GM21717 (cell line): ENCODE measurements around the gene PAWR.
"Not testable (repeated sequence)": the region's sequence is repeated elsewhere in the genome, so short reads cannot be mapped to it uniquely, and the experiment has no call there.

ENCODE experiments used
- ATAC-seq: cut with Tn5 transposase; IDR thresholded peaks from one replicate; pipeline ENCODE4 v1.9.1; 2021; ENCODE audit warnings: mild to moderate bottlenecking, moderate library complexity; ENCODE audit not compliant: unreplicated experiment

Gene PAWR

DNA sequence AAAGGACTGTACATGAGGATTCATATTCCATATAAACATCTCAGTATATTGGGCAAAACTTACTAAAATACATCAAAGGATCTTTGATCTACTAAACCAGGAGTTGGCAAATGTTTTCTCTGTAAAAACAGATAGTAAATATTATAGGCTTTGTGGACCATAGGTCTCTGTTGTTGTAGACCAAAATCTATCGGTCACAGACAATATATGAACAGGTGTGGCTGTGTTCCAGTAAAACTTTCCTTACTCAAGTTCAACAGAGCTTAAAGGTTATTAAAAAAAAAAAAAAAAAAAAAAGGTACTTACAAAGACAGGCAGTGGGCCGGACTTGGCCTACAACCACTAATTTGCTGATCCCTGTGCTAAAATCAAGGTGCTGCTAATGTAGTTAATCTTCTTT, 40.3 kb downstream of the PAWR start:
- ATAC-seq: no peak

- ATAC-seq: no peak
Observed at GRCh38 chr12:79648881-79649280, 41.9 kb downstream of the PAWR start.

DNA sequence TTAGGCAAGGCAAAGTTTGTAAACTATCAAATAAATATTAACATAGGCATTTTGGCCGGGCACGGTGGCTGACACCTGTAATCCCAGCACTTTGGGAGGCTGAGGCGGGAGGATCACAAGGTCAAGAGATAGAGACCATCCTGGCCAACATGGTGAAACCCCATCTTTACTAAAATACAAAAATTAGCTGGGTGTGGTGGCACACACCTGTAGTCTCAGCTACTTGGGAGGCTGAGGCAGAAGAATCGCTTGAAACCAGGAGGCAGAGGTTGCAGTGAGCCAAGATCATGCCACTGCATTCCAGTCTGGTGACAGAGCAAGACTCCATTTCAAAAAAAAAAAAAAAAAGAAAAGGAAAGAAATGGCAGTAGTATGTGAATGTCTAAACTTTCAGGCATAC, 43.9 kb downstream of the PAWR start:
- ATAC-seq: not testable (repeated sequence)

GRCh38 chr12:79645235-79645630, 45.5 kb downstream of the PAWR start:
- ATAC-seq: no peak

DNA sequence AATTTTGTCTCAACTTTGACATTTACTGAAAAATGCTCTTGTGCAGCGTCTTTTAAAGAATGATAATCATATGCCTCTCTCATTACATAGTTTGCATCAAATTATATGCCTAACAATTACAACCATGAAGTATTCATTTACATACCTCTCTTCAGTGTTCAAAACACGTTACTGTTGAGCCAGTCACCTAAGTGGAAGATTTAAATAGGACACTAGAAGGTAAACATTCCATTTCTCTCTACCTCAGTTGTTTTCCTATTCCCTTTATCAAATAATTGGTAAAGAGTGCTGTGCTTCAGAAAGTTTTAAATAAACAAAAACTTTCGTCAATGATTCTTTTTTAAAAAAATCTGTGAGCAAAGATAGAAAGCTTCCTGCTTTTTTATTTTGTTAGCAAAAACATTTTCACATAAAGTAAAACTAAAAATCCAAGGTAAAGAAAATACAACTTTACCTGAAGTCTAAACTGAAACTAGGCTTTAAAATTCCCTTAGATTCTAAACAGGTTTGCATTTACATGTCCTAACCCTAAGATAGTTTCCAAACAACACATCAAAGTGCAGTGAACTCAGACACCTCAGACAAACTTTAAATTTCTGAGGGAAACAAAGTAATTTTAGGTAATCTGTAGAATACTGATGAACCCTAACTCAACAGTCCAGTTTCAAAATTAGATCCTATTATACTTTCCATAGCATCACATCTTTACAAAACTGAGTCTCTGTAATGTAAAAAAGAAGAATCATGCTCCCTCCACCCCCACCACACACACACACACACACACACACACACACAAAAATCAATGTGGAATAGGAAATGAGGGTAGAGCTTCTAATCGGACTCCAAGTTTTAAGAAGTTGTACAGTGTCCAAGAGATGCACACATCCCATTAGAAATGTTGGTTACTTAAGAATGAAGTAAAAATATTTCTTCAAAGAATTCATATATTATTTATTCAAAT, 46.2 kb downstream of the PAWR start:
- ATAC-seq: no peak

- ATAC-seq: no peak
Observed at GRCh38 chr12:79643821-79644220, 46.9 kb downstream of the PAWR start.

- ATAC-seq: no peak
Observed at GRCh38 chr12:79638490-79638889, 52.3 kb downstream of the PAWR start.

- ATAC-seq: no peak
Observed at GRCh38 chr12:79637093-79637492, 53.7 kb downstream of the PAWR start.

- ATAC-seq: no peak
Observed at GRCh38 chr12:79635676-79636075, 55.1 kb downstream of the PAWR start.

DNA sequence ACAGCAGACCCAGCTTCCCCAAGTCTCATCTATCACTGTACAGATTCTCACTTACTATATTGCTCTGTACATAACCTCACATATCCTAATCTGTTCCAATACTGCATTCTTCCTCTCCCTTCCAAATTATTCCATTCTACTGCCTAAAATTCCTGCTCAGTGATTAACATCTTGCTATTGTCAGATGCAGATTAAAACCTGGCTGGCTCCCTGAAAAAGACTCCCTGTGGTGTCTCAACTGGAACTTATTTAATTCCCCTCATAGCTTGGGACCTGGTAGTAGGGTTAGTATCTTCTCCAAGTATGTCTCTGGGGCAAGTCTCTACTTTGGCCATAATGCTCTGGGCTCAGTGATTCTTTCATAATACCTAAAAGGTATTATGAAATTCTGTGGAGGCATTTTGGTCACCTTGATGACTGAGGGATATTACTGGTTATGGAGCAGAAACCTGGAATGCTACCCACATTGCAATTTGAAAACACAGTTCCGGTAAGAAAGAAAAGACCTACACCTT, 55.8 kb downstream of the PAWR start:
- ATAC-seq: no peak

GRCh38 chr12:79629561-79629960, 61.2 kb downstream of the PAWR start:
- no peak for ATAC-seq

DNA sequence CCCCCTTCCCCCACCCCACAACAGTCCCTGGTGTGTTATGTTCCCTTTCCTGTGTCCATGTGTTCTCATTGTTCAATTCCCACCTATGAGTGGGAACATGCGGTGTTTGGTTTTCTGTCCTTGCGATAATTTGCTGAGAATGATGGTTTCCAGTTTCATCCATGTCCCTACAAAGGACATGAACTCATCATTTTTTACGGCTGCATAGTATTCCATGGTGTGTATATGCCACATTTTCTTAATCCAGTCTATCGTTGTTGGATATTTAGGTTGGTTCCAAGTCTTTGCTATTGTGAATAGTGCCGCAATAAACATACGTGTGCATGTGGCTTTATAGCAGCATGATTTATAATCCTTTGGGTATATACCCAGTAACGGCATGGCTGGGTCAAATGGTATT, 64.0 kb downstream of the PAWR start:
- not testable (repeated sequence) for ATAC-seq

- no peak for ATAC-seq
Observed at GRCh38 chr12:79624378-79624777, 66.4 kb downstream of the PAWR start.

GRCh38 chr12:79619872-79620562, 70.7 kb downstream of the PAWR start:
- no peak for ATAC-seq

DNA sequence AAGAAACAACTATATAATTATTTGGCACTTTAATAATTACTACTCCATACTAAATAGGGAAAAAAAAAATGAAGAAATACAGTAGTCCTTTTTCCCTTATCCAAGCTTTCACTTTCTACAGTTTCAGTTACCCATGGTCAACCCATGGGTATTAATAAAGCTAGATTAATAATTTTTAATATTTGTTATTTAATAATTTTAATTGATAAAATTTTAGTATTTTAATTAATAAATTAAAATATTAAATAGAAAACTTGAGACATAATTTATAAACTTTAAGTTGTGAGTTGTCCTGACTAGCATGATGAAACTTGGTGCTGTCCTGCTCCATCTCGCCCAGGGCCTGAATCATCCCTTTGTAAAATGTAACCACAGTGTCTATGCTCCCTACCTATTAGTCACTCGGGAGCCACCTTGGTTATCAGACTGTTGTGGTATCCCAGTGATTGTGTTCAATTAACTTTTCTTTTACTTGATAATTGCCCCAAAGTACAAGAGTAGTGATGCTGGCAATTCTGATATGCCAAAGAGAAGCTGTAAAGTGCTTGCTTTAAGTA, 71.8 kb downstream of the PAWR start:
- no peak for ATAC-seq

- ATAC-seq: no peak
Observed at GRCh38 chr12:79617696-79618095, 73.1 kb downstream of the PAWR start.

DNA sequence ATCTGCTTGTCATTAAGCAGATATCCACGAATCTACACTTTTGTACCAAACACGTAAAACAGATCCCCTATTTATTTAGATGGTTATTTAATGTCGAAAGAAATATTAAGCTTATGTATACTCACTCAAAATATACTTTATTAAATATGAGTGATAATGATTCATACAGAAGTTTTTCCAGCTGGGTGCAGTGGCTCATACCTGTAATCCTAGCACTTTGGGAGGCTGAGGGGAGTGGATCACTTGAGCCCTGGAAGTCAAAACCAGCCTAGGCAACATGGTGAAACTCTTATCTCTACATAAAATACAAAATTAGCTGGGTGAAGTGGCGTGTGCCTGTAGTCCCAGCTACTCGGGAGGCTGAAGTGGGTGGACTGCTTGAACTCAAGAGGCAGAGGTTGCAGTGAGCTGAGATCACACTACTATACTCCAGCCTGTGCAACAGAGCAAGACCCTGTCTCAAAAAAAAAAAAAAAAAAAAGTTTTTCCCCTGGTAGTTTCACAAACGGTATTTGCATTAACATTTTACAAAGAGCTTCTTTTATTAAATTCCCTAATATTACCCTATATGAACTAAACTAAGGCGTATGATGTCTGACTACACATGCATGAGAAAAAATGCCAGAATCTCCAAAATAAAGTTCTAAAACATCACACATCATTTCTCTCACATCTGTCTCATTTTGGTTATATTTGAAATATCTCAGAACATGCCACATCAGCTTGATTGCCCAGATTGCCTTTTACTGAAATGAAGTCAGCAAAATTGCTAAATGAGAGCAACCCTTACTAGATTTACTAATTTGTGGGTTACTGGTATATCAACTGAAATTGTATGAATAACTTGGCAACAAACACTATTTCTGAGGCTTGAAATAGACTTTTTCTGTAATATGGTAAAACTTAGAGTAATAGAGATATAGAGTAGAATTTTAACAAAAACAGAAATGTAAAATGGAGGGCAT, 74.9 kb downstream of the PAWR start:
- ATAC-seq: peak; percentile 65

- no peak for ATAC-seq
Observed at GRCh38 chr12:79614730-79615129, 76.0 kb downstream of the PAWR start.

GRCh38 chr12:79601908-79602307, 88.9 kb downstream of the PAWR start:
- ATAC-seq: no peak

GRCh38 chr12:79597910-79598309, 92.9 kb downstream of the PAWR start:
- ATAC-seq: no peak
